H4 (cell line): ENCODE measurements around the gene CD300A. TPM values are rescaled to one million over a fixed set of nuclear protein-coding genes. Genes with fewer than 3 reads are reported as not detected.

Experiments used
- DNase-seq: peaks from one replicate; pipeline ENCODE4 v3.0.0-alpha.2; 2015; ENCODE audit warnings: low spot score
- total RNA-seq: library from RNA; depleted of rRNA; stranded (reverse); fragments of >200 nt; shearing (Covaris generic); gene quantifications from 2 replicates; pipeline ENCODE4 v1.2.3, GENCODE V29; 2014; rRNA removed

The CD300A gene
- total RNA-seq = not detected in 2 replicates

- no peak for DNase-seq
Observed at GRCh38 chr17:74466111-74466827, at the start of gene CD300A. Gene CD300A, plus strand, starts transcription at chr17:74466634. Its CDS starts 70 bp downstream, at chr17:74466704.

- DNase-seq = peak; percentile 54
Observed at GRCh38 chr17:74417178-74418045, 49.0 kb upstream of the CD300A start.

- no peak for DNase-seq
Observed at GRCh38 chr17:74419928-74420411, 46.5 kb upstream of the CD300A start.

- no peak for DNase-seq
Observed at GRCh38 chr17:74424117-74424516, 42.3 kb upstream of the CD300A start.

GRCh38 chr17:74424657-74425056 is 41.8 kb upstream of the CD300A start:
- no peak for DNase-seq

GRCh38 chr17:74426551-74427047 is 39.8 kb upstream of the CD300A start:
- no peak for DNase-seq

- DNase-seq = peak; percentile 51
Observed at GRCh38 chr17:74427048-74427762, 39.2 kb upstream of the CD300A start.

- no peak for DNase-seq
Observed at GRCh38 chr17:74427763-74428153, 38.7 kb upstream of the CD300A start.

GRCh38 chr17:74429604-74430384 is 36.6 kb upstream of the CD300A start:
- peak; percentile 55 for DNase-seq

- DNase-seq = no peak
Observed at GRCh38 chr17:74430385-74430705, 36.1 kb upstream of the CD300A start.

- DNase-seq = peak; percentile 99
Observed at GRCh38 chr17:74430706-74431567, 35.5 kb upstream of the CD300A start.

- DNase-seq = peak; percentile 90
Observed at GRCh38 chr17:74431568-74432423, 34.6 kb upstream of the CD300A start, which contains the start of gene GPRC5C. Gene GPRC5C, plus strand, starts transcription at chr17:74432088. Its CDS starts 7,689 bp downstream, at chr17:74439777.

GRCh38 chr17:74432424-74432690 is 34.1 kb upstream of the CD300A start:
- DNase-seq = no peak

- no peak for DNase-seq
Observed at GRCh38 chr17:74432766-74433391, 33.6 kb upstream of the CD300A start.

- DNase-seq = no peak
Observed at GRCh38 chr17:74433421-74434121, 32.9 kb upstream of the CD300A start.

- no peak for DNase-seq
Observed at GRCh38 chr17:74435775-74436359, 30.6 kb upstream of the CD300A start.

- DNase-seq = no peak
Observed at GRCh38 chr17:74437702-74438101, 28.7 kb upstream of the CD300A start.
